ENCODE measurements around the gene GPX5. TPM values are rescaled to one million over a fixed set of nuclear protein-coding genes. Genes with fewer than 3 reads are reported as not detected.

GPX5 gene
- total RNA-seq, 1 donor from 2014 or later, result not detected

GRCh38 chr6:28486988-28487742 lies 38.5 kb upstream of the GPX5 start:
- intact Hi-C loops (cut with DNase I), result no loop called here
- Histone ChIP-seq H3K36me3 (no peaks in the 10 kb centered on the region), H3K27ac (no peak overlapping the region), H3K4me3 (no peak overlapping the region), H3K4me1 (no peaks in the 10 kb centered on the region), H3K9me3 (no peaks in the 10 kb centered on the region), H3K27me3 (ENCODE audit: low read depth) (peaks cover 26% of the 10 kb centered on the region)
- DNase-seq (no peak), ATAC-seq (no peak)
- TF ChIP-seq CTCF (IDR thresholded peaks at IDR 0.05), result no peak

- Histone ChIP-seq H3K9me3 (no peaks in the 10 kb centered on the region), H3K4me3 (peak overlapping the region; percentile 47), H3K36me3 (no peaks in the 10 kb centered on the region), H3K27ac (peak overlapping the region; percentile 78), H3K27me3 (ENCODE audit: low read depth) (peaks cover 28% of the 10 kb centered on the region), H3K4me1 (no peaks in the 10 kb centered on the region)
- ATAC-seq (no peak), DNase-seq (no peak)
- intact Hi-C loops (cut with DNase I), result no loop called here
- TF ChIP-seq CTCF (IDR thresholded peaks at IDR 0.05), result no peak
These were observed 36.7 kb upstream of the GPX5 start for GRCh38 chr6:28488916-28489365.

GRCh38 chr6:28489366-28490204 lies 36.1 kb upstream of the GPX5 start:
- ATAC-seq, result peak; percentile 97 to 98
- Histone ChIP-seq H3K27me3 (ENCODE audit: low read depth) (peaks cover 28% of the 10 kb centered on the region), H3K4me3 (peak overlapping the region; percentile 47), H3K4me1 (no peaks in the 10 kb centered on the region), H3K27ac (peak overlapping the region; percentile 78), H3K9me3 (no peaks in the 10 kb centered on the region), H3K36me3 (no peaks in the 10 kb centered on the region)
- intact Hi-C loops (cut with DNase I), result no loop called here
- TF ChIP-seq CTCF (IDR thresholded peaks at IDR 0.05), result no peak
- peak; percentile 82 for DNase-seq

GRCh38 chr6:28490205-28490890 lies 35.3 kb upstream of the GPX5 start:
- peak overlapping the region; percentile 47 for H3K4me3 ChIP-seq
- peak; percentile 34 to 52 for ATAC-seq

More at GRCh38 chr6:28490205-28490890, 35.3 kb upstream of the GPX5 start:
- no peaks in the 10 kb centered on the region for H3K9me3 ChIP-seq
- no peak for DNase-seq
- no peaks in the 10 kb centered on the region for H3K36me3 ChIP-seq
- H3K4me1 ChIP-seq, result no peaks in the 10 kb centered on the region
- no peak for TF ChIP-seq CTCF (IDR thresholded peaks at IDR 0.05)
- H3K27ac ChIP-seq, result peak overlapping the region; percentile 78
- intact Hi-C loops (cut with DNase I), result no loop called here
- peaks cover 28% of the 10 kb centered on the region for H3K27me3 ChIP-seq (ENCODE audit: low read depth)
